PC-9 (cell line): ENCODE data around the gene SLC30A1. TPM values are rescaled to one million over a fixed set of nuclear protein-coding genes. Genes with fewer than 3 reads are reported as not detected.

Experiments used
- BruUV-seq: library from RNA; stranded (reverse); fragments of 400-500 nt; replicated peaks from 2 replicates; lab custom pipeline; 2021; lab: Mats Ljungman, UMichigan
- CTCF ChIA-PET: fragments of 300-600 bp; sonication (Branson Sonifier 250); formaldehyde crosslinking; loops from one replicate; lab custom pipeline; 2022; ENCODE audit warnings: antibody characterized with exemption; lab: Charles Lee
- POLR2A ChIA-PET: fragments of 300-600 bp; sonication (Branson Sonifier 250); formaldehyde crosslinking; loops from one replicate; lab custom pipeline; 2022; ENCODE audit warnings: antibody characterized with exemption; ENCODE audit not compliant: unreplicated experiment; lab: Charles Lee
- DNase-seq, 2 experiments: peaks; one replicate each; pipeline versions ENCODE4 v3.0.0 to v3.0.0-alpha.2; 2015 to 2022; ENCODE audit warnings: mixed read lengths in 1 of 2
- H2AFZ ChIP-seq: fragments of 200-600 bp; sonication (generic); 2 replicates; pipeline ENCODE4 v1.8.1; 2017; ENCODE audit warnings: antibody characterized with exemption
- H3F3A ChIP-seq: fragments of 200-600 bp; sonication (generic); 2 replicates; pipeline ENCODE4 v1.8.1; 2017; ENCODE audit warnings: antibody characterized with exemption, mild to moderate bottlenecking, low read depth; ENCODE audit not compliant: insufficient read depth
- H3K27ac ChIP-seq: fragments of 200-600 bp; sonication (generic); 2 replicates; pipeline ENCODE4 v1.6.1; 2016; ENCODE audit warnings: mixed run types
- H3K27me3 ChIP-seq: fragments of 200-600 bp; sonication (generic); 2 replicates; pipeline ENCODE4 v1.6.1; 2016; ENCODE audit warnings: low read depth, mixed run types; ENCODE audit not compliant: insufficient read depth
- H3K36me3 ChIP-seq: fragments of 200-600 bp; sonication (generic); 2 replicates; pipeline ENCODE4 v1.6.1; 2016; ENCODE audit warnings: low read depth, mixed run types
- H3K4me1 ChIP-seq: fragments of 200-600 bp; sonication (generic); replicated peaks from 2 replicates; pipeline ENCODE4 v1.6.1; 2016; ENCODE audit warnings: mixed run types; ENCODE audit not compliant: insufficient read depth
- H3K4me2 ChIP-seq: fragments of 200-600 bp; sonication (generic); 2 replicates; pipeline ENCODE4 v1.6.1; 2017; ENCODE audit warnings: mixed run types
- H3K4me3 ChIP-seq: fragments of 200-600 bp; sonication (generic); 2 replicates; pipeline ENCODE4 v1.6.1; 2016; ENCODE audit warnings: mixed run types
- H3K79me2 ChIP-seq: fragments of 200-600 bp; sonication (generic); 2 replicates; pipeline ENCODE4 v1.6.1; 2017; ENCODE audit warnings: low read depth, mixed run types
- H3K9me2 ChIP-seq: fragments of 200-600 bp; sonication (generic); 2 replicates; pipeline ENCODE4 v1.8.1; 2017; ENCODE audit warnings: mild to moderate bottlenecking; ENCODE audit not compliant: insufficient read depth
- H3K9me3 ChIP-seq: fragments of 200-600 bp; sonication (generic); 2 replicates; pipeline ENCODE4 v1.8.1; 2016; ENCODE audit warnings: low read depth; ENCODE audit not compliant: insufficient read depth
- H4K20me1 ChIP-seq: fragments of 200-600 bp; sonication (generic); 2 replicates; pipeline ENCODE4 v1.8.1; 2017; ENCODE audit not compliant: insufficient read depth
- EZH2 ChIP-seq: fragments of 200-600 bp; sonication (generic); IDR thresholded peaks from 2 replicates; pipeline ENCODE4 v1.8.0; 2017; ENCODE audit warnings: antibody characterized with exemption, low read depth
- intact Hi-C: fragments of 100-400 bp; cut with micrococcal nuclease; formaldehyde crosslinking; loops from one replicate; pipeline ENCODE4 v1.10.0; 2022; ENCODE audit not compliant: unreplicated experiment
- total RNA-seq: library from RNA; stranded (reverse); gene quantifications from 2 replicates; pipeline ENCODE4 v1.2.3, GENCODE V29; 2021
- TF ChIP-seq, protein P1 (sequence below): fragments of 200-600 bp; sonication (generic); conservative IDR thresholded peaks from 2 replicates; pipeline ENCODE4 v1.6.1; 2017; ENCODE audit warnings: mixed run types, antibody characterized with exemption, mild to moderate bottlenecking, moderate library complexity

The SLC30A1 gene
- total RNA-seq, 1 experiment from 2014 or later: 27.6 TPM

DNA sequence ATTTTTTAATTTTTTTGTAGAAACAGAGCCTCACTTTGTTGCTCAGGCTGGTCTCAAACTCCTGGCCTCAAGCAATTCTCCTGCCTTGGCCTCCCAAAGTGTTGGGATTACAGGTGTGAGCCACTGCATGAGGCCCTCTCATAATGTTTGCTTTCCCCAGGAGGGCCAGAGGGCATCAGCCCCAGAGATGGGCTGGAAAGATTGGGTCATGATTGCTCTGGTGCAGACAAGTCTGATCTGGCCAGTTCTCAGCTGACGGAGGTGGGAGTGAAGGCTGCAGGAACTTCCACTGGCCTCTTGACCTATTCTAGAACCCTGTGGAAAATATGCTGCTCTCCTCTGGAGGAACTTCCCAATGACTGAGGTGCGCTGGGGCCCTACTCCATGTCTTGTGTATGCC lies 43.6 kb downstream of the SLC30A1 start:
- H3K36me3 ChIP-seq: no peaks in the 10 kb centered on the region
- no peaks in the 10 kb centered on the region for H3K79me2 ChIP-seq
- H2AFZ ChIP-seq: no peak overlapping the region
- no peaks in the 10 kb centered on the region for H3K9me2 ChIP-seq
- 0 out of 2 replicates have a peak, but pooled peaks cover 3% of the 10 kb centered on the region for H3K9me3 ChIP-seq
- H3K4me1 ChIP-seq: peaks cover 11% of the 10 kb centered on the region; the same call in 1 of the 2 replicates
- DNase-seq: no peak
- no peaks in the 10 kb centered on the region for H4K20me1 ChIP-seq
- BruUV-seq: no TSS peak
- ChIA-PET CTCF (no interaction called here), POLR2A (no interaction called here)
- no peaks in the 10 kb centered on the region for H3K27me3 ChIP-seq
- no peak overlapping the region for H3K4me3 ChIP-seq
- intact Hi-C loops: no loop called here
- H3K27ac ChIP-seq: no peak overlapping the region
- no peak for TF ChIP-seq EZH2
- TF ChIP-seq, protein P1, sequence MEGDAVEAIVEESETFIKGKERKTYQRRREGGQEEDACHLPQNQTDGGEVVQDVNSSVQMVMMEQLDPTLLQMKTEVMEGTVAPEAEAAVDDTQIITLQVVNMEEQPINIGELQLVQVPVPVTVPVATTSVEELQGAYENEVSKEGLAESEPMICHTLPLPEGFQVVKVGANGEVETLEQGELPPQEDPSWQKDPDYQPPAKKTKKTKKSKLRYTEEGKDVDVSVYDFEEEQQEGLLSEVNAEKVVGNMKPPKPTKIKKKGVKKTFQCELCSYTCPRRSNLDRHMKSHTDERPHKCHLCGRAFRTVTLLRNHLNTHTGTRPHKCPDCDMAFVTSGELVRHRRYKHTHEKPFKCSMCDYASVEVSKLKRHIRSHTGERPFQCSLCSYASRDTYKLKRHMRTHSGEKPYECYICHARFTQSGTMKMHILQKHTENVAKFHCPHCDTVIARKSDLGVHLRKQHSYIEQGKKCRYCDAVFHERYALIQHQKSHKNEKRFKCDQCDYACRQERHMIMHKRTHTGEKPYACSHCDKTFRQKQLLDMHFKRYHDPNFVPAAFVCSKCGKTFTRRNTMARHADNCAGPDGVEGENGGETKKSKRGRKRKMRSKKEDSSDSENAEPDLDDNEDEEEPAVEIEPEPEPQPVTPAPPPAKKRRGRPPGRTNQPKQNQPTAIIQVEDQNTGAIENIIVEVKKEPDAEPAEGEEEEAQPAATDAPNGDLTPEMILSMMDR: no peak
- no peaks in the 10 kb centered on the region for H3F3A ChIP-seq
- no peak overlapping the region for H3K4me2 ChIP-seq

DNA sequence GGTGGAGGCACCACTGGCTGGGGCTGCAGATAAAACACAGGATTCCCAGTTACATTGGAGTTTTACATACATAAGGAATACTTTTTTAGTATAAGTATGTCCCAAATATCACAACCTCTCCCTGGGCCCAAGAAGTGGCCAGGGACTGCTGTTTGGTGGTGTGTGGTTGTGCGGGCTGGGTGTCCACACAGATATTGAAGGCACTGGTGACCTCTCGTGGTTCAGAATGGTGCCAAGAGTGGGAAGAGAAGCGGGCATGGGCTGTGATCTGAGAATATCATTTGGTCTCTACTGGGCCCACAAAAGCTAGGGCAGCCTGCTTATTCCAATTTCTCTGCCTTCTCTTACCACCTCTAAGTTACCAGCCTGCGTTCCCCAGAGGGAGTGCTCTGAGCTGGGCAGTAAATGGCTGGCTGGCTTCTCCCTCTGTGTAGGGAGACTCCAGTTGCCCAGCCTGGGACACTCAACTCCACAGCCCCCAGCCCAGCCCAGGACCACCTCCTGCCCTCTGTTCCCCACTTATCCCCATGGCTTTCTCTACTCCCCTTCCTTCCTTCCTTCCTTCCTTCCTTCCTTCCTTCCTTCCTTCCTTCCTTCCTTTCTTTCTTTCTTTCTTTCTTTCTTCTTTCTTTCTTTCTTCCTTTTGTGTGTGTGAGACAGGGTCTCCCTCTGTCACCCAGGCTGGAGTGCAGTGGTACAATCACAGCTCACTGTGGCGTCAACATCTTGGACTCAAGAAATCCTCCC lies 44.2 kb downstream of the SLC30A1 start:
- Histone ChIP-seq H2AFZ (no peak overlapping the region), H3K4me3 (no peak overlapping the region), H3K4me2 (no peak overlapping the region), H3K27me3 (no peaks in the 10 kb centered on the region), H3K36me3 (no peaks in the 10 kb centered on the region), H4K20me1 (no peaks in the 10 kb centered on the region), H3K9me2 (no peaks in the 10 kb centered on the region), H3K79me2 (no peaks in the 10 kb centered on the region), H3K4me1 (peaks cover 15% of the 10 kb centered on the region; the same call in 1 of the 2 replicates), H3K27ac (no peak overlapping the region), H3K9me3 (no peaks in the 10 kb centered on the region), H3F3A (no peaks in the 10 kb centered on the region)
- intact Hi-C loops: no loop called here
- no peak for TF ChIP-seq EZH2
- TF ChIP-seq, protein P1: no peak
- POLR2A ChIA-PET: no interaction called here
- CTCF ChIA-PET: no interaction called here
- no TSS peak for BruUV-seq
- DNase-seq: no peak

DNA sequence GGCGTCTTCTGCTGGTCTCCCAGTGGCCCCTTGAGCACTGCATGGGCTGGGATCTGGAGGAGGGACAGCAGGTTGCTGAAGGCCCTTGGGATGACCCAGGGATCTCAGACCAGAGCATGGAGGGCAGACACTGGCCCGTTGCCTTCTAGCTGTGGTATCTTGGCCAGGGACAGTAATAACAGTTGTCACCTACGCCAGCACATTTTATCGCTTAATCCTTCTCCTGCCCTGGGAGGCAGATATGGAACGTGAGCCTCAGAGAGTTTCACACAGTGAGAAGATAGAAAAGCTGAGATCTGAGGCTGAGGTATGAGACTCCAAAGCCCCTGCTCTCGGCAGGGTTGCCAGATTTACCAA lies 46.9 kb downstream of the SLC30A1 start:
- POLR2A ChIA-PET: no interaction called here
- Histone ChIP-seq H3K4me1 (peaks cover 6% of the 10 kb centered on the region; the same call in 1 of the 2 replicates), H3K9me3 (no peaks in the 10 kb centered on the region), H3K4me3 (no peak overlapping the region), H3K79me2 (no peaks in the 10 kb centered on the region), H3F3A (no peaks in the 10 kb centered on the region; the same call in 1 of the 2 replicates), H3K27ac (no peak overlapping the region), H3K36me3 (no peaks in the 10 kb centered on the region), H3K27me3 (no peaks in the 10 kb centered on the region), H3K9me2 (no peaks in the 10 kb centered on the region), H4K20me1 (no peaks in the 10 kb centered on the region), H3K4me2 (no peak overlapping the region), H2AFZ (no peak overlapping the region)
- no TSS peak for BruUV-seq
- TF ChIP-seq EZH2: no peak
- TF ChIP-seq, protein P1: no peak
- intact Hi-C loops: no loop called here
- CTCF ChIA-PET: no interaction called here
- no peak for DNase-seq
